HG03103 (cell line): ENCODE results near the gene KANSL1.

Source experiments
- ATAC-seq: cut with Tn5 transposase; IDR thresholded peaks from one replicate; pipeline ENCODE4 v1.9.1; 2021; ENCODE audit warnings: low read depth; ENCODE audit not compliant: unreplicated experiment

KANSL1 gene

DNA sequence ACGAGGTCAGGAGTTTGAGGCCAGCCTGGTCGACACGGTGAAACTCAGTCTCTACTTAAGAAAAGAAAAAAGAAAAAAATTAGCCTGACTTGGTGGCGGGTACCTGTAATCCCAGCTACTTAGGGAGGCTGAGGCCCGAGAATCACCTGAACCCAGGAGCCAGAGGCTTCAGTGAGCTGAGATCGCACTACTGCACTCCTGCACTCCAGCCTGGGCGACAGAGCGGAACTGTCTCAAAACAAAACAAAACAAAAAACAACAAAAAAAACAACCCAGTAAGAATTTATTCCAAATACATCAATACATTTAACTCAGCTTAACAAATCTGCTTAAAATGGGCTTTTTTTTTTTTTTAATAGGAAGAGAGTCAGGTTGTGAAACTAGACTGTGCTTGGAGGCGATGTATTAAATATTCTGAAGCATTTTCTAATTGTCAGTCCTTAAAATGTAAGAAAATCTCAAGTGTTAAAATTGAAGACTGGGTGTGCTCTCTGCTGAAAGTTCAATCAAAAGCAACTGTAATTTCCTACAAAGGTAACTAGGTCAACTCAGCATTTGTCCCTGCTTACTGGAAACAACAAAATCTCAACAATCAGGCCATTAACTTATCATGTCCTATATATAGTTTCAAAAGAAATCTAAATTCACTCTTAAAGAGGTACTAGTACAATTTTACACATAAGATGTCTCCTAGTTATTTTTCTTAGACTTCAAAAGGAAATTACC, 23.2 kb downstream of the KANSL1 start:
- ATAC-seq: no peak

DNA sequence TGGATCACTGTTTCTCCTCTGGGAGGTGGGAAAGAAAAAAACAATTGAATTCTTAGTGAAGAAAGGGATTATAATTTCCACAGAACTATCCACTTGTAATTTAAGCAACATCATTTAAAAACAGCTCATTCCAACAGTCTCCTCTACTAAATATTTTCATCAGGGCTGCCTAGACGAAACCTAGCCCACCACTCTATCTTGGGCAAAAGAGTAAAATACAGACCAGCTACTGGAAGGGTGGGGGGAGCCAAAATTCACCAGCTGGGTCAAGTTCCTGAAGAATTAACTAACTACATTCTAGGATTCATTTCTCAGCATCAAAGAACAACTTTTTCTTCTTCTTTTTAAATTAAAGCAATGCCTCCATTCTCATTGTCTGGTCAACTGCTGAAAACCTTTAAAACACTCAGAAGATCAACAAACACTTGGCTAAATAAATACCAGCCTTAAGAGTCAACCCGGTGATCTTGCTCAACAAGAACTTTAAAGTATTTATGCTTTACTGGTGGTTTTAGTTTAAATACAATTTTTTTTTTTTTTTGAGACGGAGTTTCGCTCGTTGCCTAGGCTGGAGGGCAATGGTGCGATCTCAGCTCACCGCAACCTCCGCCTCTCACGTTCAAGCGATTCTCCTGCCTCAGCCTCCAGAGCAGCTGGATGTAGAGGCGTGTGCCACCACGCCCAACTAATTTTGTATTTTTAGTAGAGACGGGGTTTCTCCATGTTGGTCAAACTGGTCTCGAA, 25.2 kb downstream of the KANSL1 start:
- ATAC-seq: no peak

- no peak for ATAC-seq
These were observed 26.0 kb downstream of the KANSL1 start for GRCh38 chr17:46167267-46167666.

- no peak for ATAC-seq
These were observed 26.5 kb downstream of the KANSL1 start for GRCh38 chr17:46166692-46167249.

GRCh38 chr17:46163929-46164594, 29.2 kb downstream of the KANSL1 start:
- no peak for ATAC-seq

- no peak for ATAC-seq
These were observed 29.9 kb downstream of the KANSL1 start for GRCh38 chr17:46163316-46163715.

DNA sequence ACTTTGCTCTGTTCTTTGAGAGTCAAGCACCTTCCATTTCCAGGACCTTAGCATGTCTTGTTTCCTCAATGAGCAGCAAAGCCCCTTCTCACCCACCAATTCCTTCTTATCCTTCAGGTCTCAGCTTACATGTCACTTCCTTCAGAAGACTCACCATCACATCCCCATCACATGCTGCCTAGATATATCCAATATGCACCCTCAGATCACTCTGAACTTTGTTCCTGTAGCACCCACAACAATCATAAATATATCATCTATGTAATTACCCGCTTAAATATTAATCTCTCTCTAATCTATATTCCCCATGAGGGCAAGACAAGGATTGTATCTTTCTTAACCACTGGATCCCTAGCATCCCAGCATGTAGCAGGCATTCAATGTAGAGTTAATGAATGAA, 30.4 kb downstream of the KANSL1 start:
- no peak for ATAC-seq

- no peak for ATAC-seq
These were observed 33.1 kb downstream of the KANSL1 start for GRCh38 chr17:46160169-46160568.

GRCh38 chr17:46159686-46160085, 33.5 kb downstream of the KANSL1 start:
- ATAC-seq: no peak

DNA sequence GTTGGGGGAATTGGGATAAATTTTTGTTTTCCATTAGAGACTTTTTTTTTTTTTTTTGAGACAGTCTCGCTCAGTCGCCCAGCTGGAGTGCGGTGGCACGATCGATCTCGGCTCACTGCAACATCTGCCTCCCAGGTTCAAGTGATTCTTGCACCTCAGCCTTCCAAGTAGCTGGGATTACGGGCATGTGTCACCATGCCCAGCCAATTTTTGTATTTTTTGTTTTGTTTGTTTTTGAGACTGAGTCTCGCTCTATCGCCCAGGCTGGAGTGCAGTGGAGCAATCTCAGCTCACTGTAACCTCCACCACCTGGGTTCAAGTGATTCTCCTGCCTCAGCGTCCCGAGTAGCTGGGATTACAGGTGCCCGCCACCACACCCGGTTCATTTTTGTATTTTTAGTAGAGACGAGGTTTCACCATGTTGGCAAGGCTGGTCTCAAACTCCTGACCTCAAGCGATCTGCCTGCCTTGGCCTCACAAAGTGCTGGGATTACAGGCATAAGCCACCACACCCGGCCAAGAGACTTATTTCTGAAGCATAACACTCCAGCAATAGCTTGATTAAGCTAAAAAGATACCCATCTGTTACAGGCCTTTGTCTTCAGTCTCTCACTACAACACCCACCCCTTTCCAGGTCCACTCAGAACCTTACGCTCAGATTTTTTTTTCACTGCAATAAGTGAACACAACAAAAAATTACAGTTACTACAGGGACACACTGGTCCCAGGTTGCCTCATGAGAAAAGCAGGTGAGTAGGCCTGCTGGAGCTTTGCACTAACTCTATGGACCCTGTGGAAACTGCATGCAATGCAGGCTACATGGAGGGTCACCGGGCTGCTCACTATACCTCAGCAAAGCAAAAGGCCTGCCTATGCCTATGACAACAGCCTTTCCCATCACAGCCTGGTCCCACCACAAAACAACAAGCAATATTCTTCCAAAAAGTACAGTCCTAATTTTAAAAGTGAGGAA, 34.6 kb downstream of the KANSL1 start:
- no peak for ATAC-seq

GRCh38 chr17:46157443-46158062, 35.7 kb downstream of the KANSL1 start:
- no peak for ATAC-seq

GRCh38 chr17:46154151-46154816, 38.9 kb downstream of the KANSL1 start:
- ATAC-seq: no peak

- ATAC-seq: no peak
These were observed 40.8 kb downstream of the KANSL1 start for GRCh38 chr17:46152423-46152822.

- no peak for ATAC-seq
These were observed 41.5 kb downstream of the KANSL1 start for GRCh38 chr17:46151762-46152161.

DNA sequence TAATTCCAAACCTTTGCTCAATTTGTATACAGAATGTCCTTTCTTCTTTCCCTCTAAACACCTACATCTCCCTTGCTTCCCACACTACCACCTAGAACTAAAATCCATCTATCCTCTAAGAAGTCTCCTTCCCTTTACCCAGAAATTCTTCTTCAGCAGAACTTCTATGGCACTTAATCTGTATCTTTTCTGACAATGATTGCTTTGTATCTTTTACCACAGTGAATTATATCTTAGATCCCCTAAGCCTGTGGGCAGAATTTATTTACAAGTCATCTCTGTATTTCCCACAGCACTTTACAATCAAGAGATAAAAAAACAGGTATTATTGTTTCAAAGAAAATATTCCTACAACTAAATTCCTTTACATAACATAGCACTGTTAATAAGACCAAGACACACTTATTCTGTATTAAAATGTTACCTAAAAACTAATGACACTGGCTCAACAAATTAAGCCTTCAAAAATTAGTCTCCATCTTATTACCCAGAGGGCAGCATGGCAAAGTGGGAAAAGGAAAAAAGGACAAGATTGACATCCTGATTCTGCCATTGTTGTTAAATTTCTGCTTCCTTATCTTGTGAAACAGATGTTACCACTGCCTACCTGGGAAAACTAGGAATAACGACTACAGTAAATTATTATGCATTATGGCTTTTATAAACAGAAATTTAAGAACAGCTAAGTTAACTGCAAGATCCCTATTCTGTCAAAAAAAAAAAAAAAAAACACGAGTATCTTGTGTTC, 42.8 kb downstream of the KANSL1 start:
- no peak for ATAC-seq

GRCh38 chr17:46148247-46148646, 45.0 kb downstream of the KANSL1 start:
- ATAC-seq: no peak

DNA sequence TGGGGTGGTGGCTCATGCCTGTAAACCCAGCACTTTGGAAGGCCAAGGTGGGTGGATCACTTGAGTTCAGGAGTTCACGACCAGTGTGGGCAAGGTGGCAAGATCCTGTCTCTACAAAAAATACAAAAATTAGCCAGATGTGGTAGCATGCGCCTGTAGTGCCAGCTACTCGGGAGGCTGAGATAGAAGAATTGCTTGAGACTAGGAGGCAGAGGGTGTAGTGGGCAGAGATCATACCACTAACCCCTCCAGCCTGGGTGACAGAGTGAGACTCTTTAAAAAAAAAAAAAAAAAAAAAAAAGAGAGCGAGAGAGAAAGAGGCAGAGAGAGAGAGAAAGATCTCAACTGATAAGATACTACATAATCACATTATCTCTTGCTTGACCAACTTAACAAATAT, 45.9 kb downstream of the KANSL1 start:
- ATAC-seq: no peak

DNA sequence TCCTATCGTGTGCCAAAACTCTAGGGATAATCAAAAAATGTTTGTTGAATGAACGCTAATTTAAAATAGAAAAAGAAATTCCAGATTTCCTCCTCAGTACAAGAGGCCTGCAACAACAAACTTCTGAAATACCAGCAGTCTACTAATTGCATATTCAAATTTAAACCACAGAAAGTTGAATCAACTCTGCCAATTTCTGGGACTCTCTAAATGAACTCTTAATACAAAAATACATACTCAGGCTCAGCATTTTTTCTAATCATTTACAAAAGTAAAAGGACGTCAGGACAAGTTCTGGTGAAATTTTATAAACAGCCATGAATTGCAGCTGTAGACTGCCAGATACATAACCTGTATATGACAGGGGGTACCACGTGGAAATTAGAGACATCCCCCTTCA, 49.0 kb downstream of the KANSL1 start:
- ATAC-seq: no peak
